ENCODE measurements around the gene ASPHD1. TPM values are rescaled to one million over a fixed set of nuclear protein-coding genes. Genes with fewer than 3 reads are reported as not detected.
"Not testable (repeated sequence)": the region's sequence is repeated elsewhere in the genome, so short reads cannot be mapped to it uniquely, and the experiment has no call there.

The ASPHD1 gene
- total RNA-seq, 1 donor from 2014 or later: 1.6 TPM

GRCh38 chr16:29863669-29863984 lies 36.7 kb upstream of the ASPHD1 start:
- no peak for TF ChIP-seq CTCF (IDR thresholded peaks at IDR 0.05)
- DNase-seq (no peak), ATAC-seq (no peak)
- no peaks in the 10 kb centered on the region for H3K27me3 ChIP-seq (ENCODE audit: low read depth)
- peak overlapping the region; percentile 97 for H3K27ac ChIP-seq
- H3K4me1 ChIP-seq: peaks cover 17% of the 10 kb centered on the region
- no peaks in the 10 kb centered on the region for H3K9me3 ChIP-seq
- intact Hi-C loops (cut with DNase I): no loop called here
- H3K36me3 ChIP-seq: peaks cover 28% of the 10 kb centered on the region
- peak overlapping the region; percentile 91 for H3K4me3 ChIP-seq

GRCh38 chr16:29864205-29864604 lies 36.1 kb upstream of the ASPHD1 start:
- intact Hi-C loops (cut with DNase I): no loop called here
- no peak overlapping the region for H3K27ac ChIP-seq
- no peak overlapping the region for H3K4me3 ChIP-seq
- ATAC-seq (no peak), DNase-seq (no peak)
- TF ChIP-seq CTCF (IDR thresholded peaks at IDR 0.05): no peak
- H3K4me1 ChIP-seq: peaks cover 17% of the 10 kb centered on the region
- no peaks in the 10 kb centered on the region for H3K9me3 ChIP-seq
- no peaks in the 10 kb centered on the region for H3K27me3 ChIP-seq (ENCODE audit: low read depth)
- peaks cover 23% of the 10 kb centered on the region for H3K36me3 ChIP-seq

GRCh38 chr16:29868396-29869009 lies 31.8 kb upstream of the ASPHD1 start:
- H3K36me3 ChIP-seq: no peaks in the 10 kb centered on the region
- ATAC-seq (no peak), DNase-seq (no peak)
- H3K27me3 ChIP-seq (ENCODE audit: low read depth): no peaks in the 10 kb centered on the region
- no peak overlapping the region for H3K27ac ChIP-seq
- H3K4me3 ChIP-seq: no peak overlapping the region
- H3K4me1 ChIP-seq: no peaks in the 10 kb centered on the region
- intact Hi-C loops (cut with DNase I): no loop called here
- no peak for TF ChIP-seq CTCF (IDR thresholded peaks at IDR 0.05)
- no peaks in the 10 kb centered on the region for H3K9me3 ChIP-seq

GRCh38 chr16:29869067-29869466 lies 31.2 kb upstream of the ASPHD1 start:
- intact Hi-C loops (cut with DNase I); H3K36me3 ChIP-seq; H3K4me1 ChIP-seq; H3K4me3 ChIP-seq; DNase-seq; H3K27ac ChIP-seq; ATAC-seq; H3K9me3 ChIP-seq; H3K27me3 ChIP-seq (ENCODE audit: low read depth): not testable (repeated sequence)

GRCh38 chr16:29871822-29872546 lies 28.3 kb upstream of the ASPHD1 start:
- Histone ChIP-seq H3K36me3 (no peaks in the 10 kb centered on the region), H3K27me3 (ENCODE audit: low read depth) (peaks cover 17% of the 10 kb centered on the region), H3K27ac (no peak overlapping the region), H3K9me3 (no peaks in the 10 kb centered on the region), H3K4me3 (no peak overlapping the region), H3K4me1 (peaks cover 9% of the 10 kb centered on the region)
- intact Hi-C loops (cut with DNase I): no loop called here
- DNase-seq (no peak), ATAC-seq (no peak)
- no peak for TF ChIP-seq CTCF (IDR thresholded peaks at IDR 0.05)

GRCh38 chr16:29873319-29873718 lies 27.0 kb upstream of the ASPHD1 start:
- DNase-seq (no peak), ATAC-seq (no peak)
- intact Hi-C loops (cut with DNase I): no loop called here
- Histone ChIP-seq H3K9me3 (no peaks in the 10 kb centered on the region), H3K4me1 (peaks cover 12% of the 10 kb centered on the region), H3K4me3 (no peak overlapping the region), H3K27ac (no peak overlapping the region), H3K27me3 (ENCODE audit: low read depth) (peaks cover 30% of the 10 kb centered on the region), H3K36me3 (no peaks in the 10 kb centered on the region)
- no peak for TF ChIP-seq CTCF (IDR thresholded peaks at IDR 0.05)

Measured in lower lobe of right lung (tissue), 2 donors.